ENCODE measurements around the gene EXOC3L4. TPM values are rescaled to one million over a fixed set of nuclear protein-coding genes. Genes with fewer than 3 reads are reported as not detected.

Gene EXOC3L4
- total and polyA plus RNA-seq, 9 of the 15 experiments (the other 6 are each of a cell fraction or from before 2014, with no cell fraction given): 0.10 to 6.7 (median 0.98) TPM; not detected in 1

DNA sequence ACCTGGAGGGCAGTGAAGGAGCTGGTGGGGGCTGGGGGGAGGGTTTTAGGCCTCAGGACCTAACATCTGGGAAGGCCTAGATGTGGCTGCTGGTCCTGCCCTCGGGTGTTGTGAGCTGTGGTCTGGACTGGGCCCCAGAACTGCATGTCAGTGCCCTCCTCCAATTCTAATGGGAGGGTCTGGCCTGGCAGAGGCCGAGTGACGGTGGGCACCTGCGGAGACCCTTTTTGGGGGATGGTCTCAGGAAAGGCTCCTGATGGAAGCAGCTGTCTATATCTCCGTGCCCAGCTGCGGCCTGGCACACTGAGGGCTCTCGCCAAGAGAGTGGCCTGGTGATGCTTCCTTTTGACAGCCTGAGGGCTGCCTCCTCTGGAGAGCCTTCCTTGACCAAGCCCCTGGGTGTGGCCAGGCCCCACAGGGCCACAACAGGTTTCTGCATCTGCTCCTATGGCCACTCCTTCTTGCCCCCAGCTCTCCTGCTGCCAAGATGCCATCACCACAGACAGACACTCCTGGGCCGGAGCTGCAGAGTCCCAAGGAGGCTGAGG lies 5.3 kb downstream of the EXOC3L4 start:
- H3K27ac ChIP-seq (ENCODE audit: extremely low read depth, low read depth, low read length): peak overlapping the region; percentile 84
- peaks cover 11% of the 10 kb centered on the region; the same call in 2 of the 3 replicates for H3K79me2 ChIP-seq (ENCODE audit: control insufficient read depth, insufficient read depth, low read length)
- ChIA-PET CTCF (ENCODE audit: low intra/inter-chr PET ratio) (no interaction called here), POLR2A (interaction anchor here (0.6 to 2.0 kb wide), 3 partner anchors 11 to 29 kb away, joined by 3 to 7 read pairs (median 4); no protein-coding TSS in a partner anchor)
- peak; percentile 23 for FAIRE-seq
- BruUV-seq (replicated peaks): no TSS peak
- intact Hi-C loops (cut with micrococcal nuclease): no loop called here
- peak overlapping the region; percentile 94 for H2AFZ ChIP-seq (ENCODE audit: low read depth, low read length)
- peak overlapping the region; percentile 29 for H3K4me3 ChIP-seq
- H3K27me3 ChIP-seq (ENCODE audit: control insufficient read depth in 2 of 2, insufficient read depth in 2 of 2, low read length in 2 of 2): no peaks in the 10 kb centered on the region
- in situ Hi-C loops (cut with MboI): loop anchor here (10.0 kb wide), 1 partner anchor 195 kb away; no protein-coding TSS in a partner anchor
- peak overlapping the region; percentile 62 to 91; a peak in 3 of 4 replicates for H3K9ac ChIP-seq (ENCODE audit: insufficient read depth in 1 of 2, low read depth in 2 of 2, low read length in 2 of 2)
- 45% methylated on average over 2 of the region's 8 CpGs for WGBS (ENCODE audit: insufficient coverage, low coverage, missing lambda C conversion rate)
- no peaks in the 10 kb centered on the region for H3K9me1 ChIP-seq (ENCODE audit: control insufficient read depth, insufficient read depth, low read length)
- no peaks in the 10 kb centered on the region for H3K9me3 ChIP-seq (replicated peaks; ENCODE audit: control insufficient read depth, insufficient read depth, low read depth, low read length)
- peaks cover 26 to 85% of the 10 kb centered on the region in 2 experiments for H3K4me1 ChIP-seq (replicated peaks in 1 of 2; ENCODE audit: control insufficient read depth in 2 of 2, insufficient read depth in 2 of 2, low read length in 2 of 2)
- H3K36me3 ChIP-seq (ENCODE audit: control insufficient read depth, insufficient read depth, low read length): peaks cover 6% of the 10 kb centered on the region; the same call in 1 of the 3 replicates
- no peaks in the 10 kb centered on the region for H4K20me1 ChIP-seq (replicated peaks; ENCODE audit: control insufficient read depth, insufficient read depth, low read length)
- ATAC-seq: peak; percentile 53
- peak in 1 of 4 experiments; percentile 28 for DNase-seq (ENCODE audit: extremely low read depth in 1 of 4, low spot score in 3 of 4)
- H3K4me2 ChIP-seq (ENCODE audit: insufficient read depth, low read length): peak overlapping the region; percentile 85
- TF ChIP-seq, protein P1, sequence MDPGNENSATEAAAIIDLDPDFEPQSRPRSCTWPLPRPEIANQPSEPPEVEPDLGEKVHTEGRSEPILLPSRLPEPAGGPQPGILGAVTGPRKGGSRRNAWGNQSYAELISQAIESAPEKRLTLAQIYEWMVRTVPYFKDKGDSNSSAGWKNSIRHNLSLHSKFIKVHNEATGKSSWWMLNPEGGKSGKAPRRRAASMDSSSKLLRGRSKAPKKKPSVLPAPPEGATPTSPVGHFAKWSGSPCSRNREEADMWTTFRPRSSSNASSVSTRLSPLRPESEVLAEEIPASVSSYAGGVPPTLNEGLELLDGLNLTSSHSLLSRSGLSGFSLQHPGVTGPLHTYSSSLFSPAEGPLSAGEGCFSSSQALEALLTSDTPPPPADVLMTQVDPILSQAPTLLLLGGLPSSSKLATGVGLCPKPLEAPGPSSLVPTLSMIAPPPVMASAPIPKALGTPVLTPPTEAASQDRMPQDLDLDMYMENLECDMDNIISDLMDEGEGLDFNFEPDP (CRISPR knock-in tag; IDR thresholded peaks at IDR 0.05): no peak
- TF ChIP-seq ZNF589 (CRISPR knock-in tag; IDR thresholded peaks at IDR 0.05; ENCODE audit: low read depth): no peak
- TF ChIP-seq, protein P2, sequence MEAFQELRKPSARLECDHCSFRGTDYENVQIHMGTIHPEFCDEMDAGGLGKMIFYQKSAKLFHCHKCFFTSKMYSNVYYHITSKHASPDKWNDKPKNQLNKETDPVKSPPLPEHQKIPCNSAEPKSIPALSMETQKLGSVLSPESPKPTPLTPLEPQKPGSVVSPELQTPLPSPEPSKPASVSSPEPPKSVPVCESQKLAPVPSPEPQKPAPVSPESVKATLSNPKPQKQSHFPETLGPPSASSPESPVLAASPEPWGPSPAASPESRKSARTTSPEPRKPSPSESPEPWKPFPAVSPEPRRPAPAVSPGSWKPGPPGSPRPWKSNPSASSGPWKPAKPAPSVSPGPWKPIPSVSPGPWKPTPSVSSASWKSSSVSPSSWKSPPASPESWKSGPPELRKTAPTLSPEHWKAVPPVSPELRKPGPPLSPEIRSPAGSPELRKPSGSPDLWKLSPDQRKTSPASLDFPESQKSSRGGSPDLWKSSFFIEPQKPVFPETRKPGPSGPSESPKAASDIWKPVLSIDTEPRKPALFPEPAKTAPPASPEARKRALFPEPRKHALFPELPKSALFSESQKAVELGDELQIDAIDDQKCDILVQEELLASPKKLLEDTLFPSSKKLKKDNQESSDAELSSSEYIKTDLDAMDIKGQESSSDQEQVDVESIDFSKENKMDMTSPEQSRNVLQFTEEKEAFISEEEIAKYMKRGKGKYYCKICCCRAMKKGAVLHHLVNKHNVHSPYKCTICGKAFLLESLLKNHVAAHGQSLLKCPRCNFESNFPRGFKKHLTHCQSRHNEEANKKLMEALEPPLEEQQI (IDR thresholded peaks at IDR 0.05): no peak
- TF ChIP-seq ZNF592 (IDR thresholded peaks at IDR 0.05): peak; percentile 2; the same call in 1 of the 2 replicates
- no peak for TF ChIP-seq CUX1 (CRISPR knock-in tag; IDR thresholded peaks at IDR 0.05)
- TF ChIP-seq HSF4 (CRISPR knock-in tag; IDR thresholded peaks at IDR 0.05; ENCODE audit: borderline replicate concordance): no peak
